SK-N-MC (cell line): ENCODE data around the gene SNU13.
"Not testable (repeated sequence)": the region's sequence is repeated elsewhere in the genome, so short reads cannot be mapped to it uniquely, and the experiment has no call there.

ENCODE experiments used
- EZH2 ChIP-seq: fragments of 200-600 bp; sonication (generic); IDR thresholded peaks from one replicate; pipeline ENCODE4 v1.6.1; 2017; ENCODE audit warnings: antibody characterized with exemption
- FOXP2 ChIP-seq: optimal IDR thresholded peaks from 2 replicates; pipeline ENCODE3; 2011; ENCODE audit warnings: mild to moderate bottlenecking, moderate library complexity; ENCODE audit not compliant: insufficient read depth; ENCODE audit errors: extremely low read length, control extremely low read depth
- POLR2AphosphoS5 ChIP-seq: IDR thresholded peaks from 2 replicates; pipeline ENCODE4 v1.6.1; 2012; ENCODE audit warnings: mild to moderate bottlenecking, low read depth, low read length, borderline replicate concordance

GRCh38 chr22:41672096-41672495, 16.6 kb downstream of the SNU13 start:
- not testable (repeated sequence) for TF ChIP-seq POLR2AphosphoS5, EZH2, FOXP2
